Prostate gland (tissue), 2 donors: ENCODE measurements around the gene RASL11A.

Experiments
- CTCF ChIP-seq, 4 experiments: fragments of 200-600 bp in 2 of 4; fragments of 450-650 bp in 2 of 4; sonication (generic) in 2 of 4; IDR thresholded peaks; 1 replicate in 3 of 4; 2 replicates in 1 of 4; pipeline ENCODE4 v1.5.1; 2016 to 2019; ENCODE audit warnings: antibody characterized with exemption in 4 of 4, mild to moderate bottlenecking in 2 of 4, moderate library complexity in 2 of 4
- POLR2A ChIP-seq: fragments of 450-650 bp; IDR thresholded peaks from one replicate; pipeline ENCODE4 v1.6.1; 2016; ENCODE audit warnings: antibody characterized with exemption, mild to moderate bottlenecking

- TF ChIP-seq CTCF (IDR thresholded peaks at IDR 0.05), result no peak
- no peak for TF ChIP-seq POLR2A
Observed at GRCh38 chr13:27280841-27281240, 10.2 kb downstream of the RASL11A start.
